Body of pancreas (tissue), 4 donors: ENCODE measurements around the gene APOA1. TPM values are rescaled to one million over a fixed set of nuclear protein-coding genes. Genes with fewer than 3 reads are reported as not detected.

Experiments used
- ATAC-seq: fragments of 150-250 bp; one replicate; pipeline ENCODE4 v1.9.1; 2016
- DNase-seq, 4 donors: peaks; one replicate each; pipeline ENCODE4 v3.0.0-alpha.2; 2019
- H3K27ac ChIP-seq, 4 donors: fragments of 200-600 bp; sonication (generic); 1 replicate in 3 of 4; 2 replicates in 1 of 4; pipeline versions ENCODE4 v1.5.1 to v1.6.1; 2016 to 2019; ENCODE audit warnings: mild to moderate bottlenecking in 1 of 4, mixed read lengths in 1 of 4, moderate library complexity in 1 of 4
- H3K27me3 ChIP-seq, 2 donors: fragments of 200-600 bp; sonication (generic); one replicate each; pipeline ENCODE4 v1.6.0; 2016; ENCODE audit warnings: mild to moderate bottlenecking in 1 of 2
- H3K36me3 ChIP-seq, 2 donors: fragments of 200-600 bp; sonication (generic); replicated peaks in 1 of 2; 2 replicates each; pipeline ENCODE4 v1.5.1; 2016; ENCODE audit warnings: low read depth in 2 of 2; ENCODE audit not compliant: insufficient read depth in 1 of 2
- H3K4me1 ChIP-seq: fragments of 200-600 bp; sonication (generic); one replicate; pipeline ENCODE4 v1.6.0; 2016
- H3K4me3 ChIP-seq, 2 donors: fragments of 200-600 bp; sonication (generic); 1 replicate in 1 of 2; 2 replicates in 1 of 2; pipeline ENCODE4 v1.5.1; 2016 to 2019
- H3K9me3 ChIP-seq, 3 donors: fragments of 200-600 bp; sonication (generic); 1 replicate in 2 of 3; 2 replicates in 1 of 3; pipeline ENCODE4 v1.5.1; 2016
- CTCF ChIP-seq, 7 experiments: fragments of 450-650 bp in 4 of 7; fragments of 200-600 bp in 3 of 7; sonication (generic) in 3 of 7; IDR thresholded peaks; one replicate each; pipeline ENCODE4 v1.5.1; 2016 to 2019; ENCODE audit warnings: antibody characterized with exemption in 7 of 7
- POLR2A ChIP-seq, 3 donors: fragments of 450-650 bp; IDR thresholded peaks; one replicate each; pipeline ENCODE4 v1.6.1; 2016; ENCODE audit warnings: antibody characterized with exemption in 3 of 3, mild to moderate bottlenecking in 2 of 3
- whole genome bisulfite sequencing, 2 donors: methylation state at CpG; one replicate each; pipeline ENCODE4 v1.1.5; 2017; 5-methylcytosine and 5-hydroxymethylcytosine counted together
- intact Hi-C: fragments of 100-400 bp; cut with DNase I; formaldehyde crosslinking; loops from one replicate; pipeline ENCODE4 v1.15.1; 2023
- total RNA-seq, 2 donors: library from RNA; depleted of rRNA; stranded (reverse); fragments of >200 nt; gene quantifications; one replicate each; pipeline ENCODE4 v1.1.0, GENCODE V29; 2016

Gene APOA1
- total RNA-seq, 2 donors from 2014 or later: 1.0 to 16.8 TPM

GRCh38 chr11:116867619-116868018 is 30.2 kb upstream of the APOA1 start:
- Histone ChIP-seq H3K4me3 (no peak overlapping the region), H3K27ac (no peak overlapping the region), H3K9me3 (no peaks in the 10 kb centered on the region), H3K36me3 (peaks cover 0 to 23% of the 10 kb centered on the region in 2 donors), H3K4me1 (no peaks in the 10 kb centered on the region), H3K27me3 (no peaks in the 10 kb centered on the region)
- ATAC-seq (no peak), DNase-seq (no peak)
- intact Hi-C loops: no loop called here
- TF ChIP-seq POLR2A (IDR thresholded peaks at IDR 0.05): no peak
- TF ChIP-seq CTCF (IDR thresholded peaks at IDR 0.05): no peak
- WGBS, 2 donors: 90 to 95% methylated on average over 11 of the region's 11 CpGs

GRCh38 chr11:116866804-116867455 is 29.5 kb upstream of the APOA1 start:
- DNase-seq (no peak), ATAC-seq (no peak)
- no peak for TF ChIP-seq POLR2A (IDR thresholded peaks at IDR 0.05)
- Histone ChIP-seq H3K27ac (no peak overlapping the region), H3K4me3 (no peak overlapping the region), H3K4me1 (no peaks in the 10 kb centered on the region), H3K27me3 (no peaks in the 10 kb centered on the region), H3K36me3 (peaks cover 0 to 29% of the 10 kb centered on the region in 2 donors), H3K9me3 (no peaks in the 10 kb centered on the region)
- WGBS, 2 donors: 86 to 92% methylated on average over 6 of the region's 6 CpGs
- intact Hi-C loops: no loop called here

- Histone ChIP-seq H3K4me1 (no peaks in the 10 kb centered on the region), H3K9me3 (no peaks in the 10 kb centered on the region), H3K27me3 (no peaks in the 10 kb centered on the region), H3K36me3 (peaks cover 0 to 37% of the 10 kb centered on the region in 2 donors), H3K4me3 (no peak overlapping the region), H3K27ac (no peak overlapping the region)
- whole genome bisulfite sequencing, 2 donors: 71 to 79% methylated on average over 1 of the region's 1 CpG
- TF ChIP-seq CTCF (IDR thresholded peaks at IDR 0.05): no peak
- no peak for TF ChIP-seq POLR2A (IDR thresholded peaks at IDR 0.05)
- ATAC-seq (no peak), DNase-seq (no peak)
- intact Hi-C loops: no loop called here
Measured at GRCh38 chr11:116865696-116866095, 28.3 kb upstream of the APOA1 start.

- ATAC-seq (no peak), DNase-seq (no peak)
- Histone ChIP-seq H3K27me3 (no peaks in the 10 kb centered on the region), H3K4me3 (no peak overlapping the region), H3K36me3 (peaks cover 0 to 36% of the 10 kb centered on the region in 2 donors), H3K27ac (no peak overlapping the region), H3K9me3 (no peaks in the 10 kb centered on the region), H3K4me1 (no peaks in the 10 kb centered on the region)
- intact Hi-C loops: no loop called here
- WGBS, 2 donors: 88 to 93% methylated on average over 5 of the region's 5 CpGs
- TF ChIP-seq CTCF (IDR thresholded peaks at IDR 0.05) (no peak), POLR2A (IDR thresholded peaks at IDR 0.05) (no peak)
Measured at GRCh38 chr11:116864531-116864930, 27.1 kb upstream of the APOA1 start.

GRCh38 chr11:116862951-116863350 is 25.5 kb upstream of the APOA1 start:
- 88 to 91% methylated on average over 3 of the region's 3 CpGs for WGBS, 2 donors
- Histone ChIP-seq H3K4me1 (no peaks in the 10 kb centered on the region), H3K4me3 (no peak overlapping the region), H3K36me3 (peaks cover 0 to 47% of the 10 kb centered on the region in 2 donors), H3K27me3 (no peaks in the 10 kb centered on the region), H3K27ac (no peak overlapping the region), H3K9me3 (no peaks in the 10 kb centered on the region)
- TF ChIP-seq CTCF (IDR thresholded peaks at IDR 0.05): no peak
- TF ChIP-seq POLR2A (IDR thresholded peaks at IDR 0.05): no peak
- intact Hi-C loops: no loop called here
- ATAC-seq (no peak), DNase-seq (no peak)
